Medulla oblongata (tissue), 1 donor: Measurements from ENCODE around the gene TACC2.

ENCODE experiments used
- DNase-seq: peaks from one replicate; pipeline ENCODE4 v3.0.0-alpha.2; 2015; ENCODE audit errors: extremely low spot score

TACC2 gene

GRCh38 chr10:122249991-122250750 is 261.2 kb downstream of the TACC2 start:
- DNase-seq, result no peak

- DNase-seq, result no peak
Observed at GRCh38 chr10:122251459-122252255, 262.7 kb downstream of the TACC2 start.

GRCh38 chr10:122252805-122253204 is 263.8 kb downstream of the TACC2 start:
- DNase-seq, result no peak

- DNase-seq, result no peak
Observed at GRCh38 chr10:122253605-122254004, 264.6 kb downstream of the TACC2 start.

GRCh38 chr10:122254831-122255230 is 265.9 kb downstream of the TACC2 start:
- no peak for DNase-seq

- no peak for DNase-seq
Observed at GRCh38 chr10:122255509-122256301, 266.7 kb downstream of the TACC2 start.

- no peak for DNase-seq
Observed at GRCh38 chr10:122257041-122257440, 268.1 kb downstream of the TACC2 start.

GRCh38 chr10:122258136-122259074 is 269.4 kb downstream of the TACC2 start:
- no peak for DNase-seq

GRCh38 chr10:122259075-122259466 is 270.1 kb downstream of the TACC2 start:
- DNase-seq, result no peak

- no peak for DNase-seq
Observed at GRCh38 chr10:122261584-122261983, 272.6 kb downstream of the TACC2 start.

- no peak for DNase-seq
Observed at GRCh38 chr10:122263971-122264370, 275.0 kb downstream of the TACC2 start.

- DNase-seq, result no peak
Observed at GRCh38 chr10:122264436-122264835, 275.5 kb downstream of the TACC2 start.

- no peak for DNase-seq
Observed at GRCh38 chr10:122264931-122265330, 276.0 kb downstream of the TACC2 start.

- DNase-seq, result no peak
Observed at GRCh38 chr10:122265896-122266295, 276.9 kb downstream of the TACC2 start.

GRCh38 chr10:122267849-122268737 is 279.1 kb downstream of the TACC2 start:
- DNase-seq, result peak; percentile 45

- no peak for DNase-seq
Observed at GRCh38 chr10:122269059-122269687, 280.2 kb downstream of the TACC2 start.

GRCh38 chr10:122271076-122271475 is 282.1 kb downstream of the TACC2 start, which contains the start of gene BTBD16:
Gene BTBD16, plus strand, starts transcription at chr10:122271296. Its CDS starts 3,786 bp downstream, at chr10:122275082.
- peak; percentile 25 for DNase-seq

GRCh38 chr10:122273966-122274545 is 285.1 kb downstream of the TACC2 start:
- DNase-seq, result no peak

- no peak for DNase-seq
Observed at GRCh38 chr10:122276611-122277208, 287.7 kb downstream of the TACC2 start.
